Measurements from ENCODE around the gene BTRC. TPM values are rescaled to one million over a fixed set of nuclear protein-coding genes. Genes with fewer than 3 reads are reported as not detected.

BTRC gene
- total RNA-seq, 1 donor from 2014 or later, result 35.5 TPM

DNA sequence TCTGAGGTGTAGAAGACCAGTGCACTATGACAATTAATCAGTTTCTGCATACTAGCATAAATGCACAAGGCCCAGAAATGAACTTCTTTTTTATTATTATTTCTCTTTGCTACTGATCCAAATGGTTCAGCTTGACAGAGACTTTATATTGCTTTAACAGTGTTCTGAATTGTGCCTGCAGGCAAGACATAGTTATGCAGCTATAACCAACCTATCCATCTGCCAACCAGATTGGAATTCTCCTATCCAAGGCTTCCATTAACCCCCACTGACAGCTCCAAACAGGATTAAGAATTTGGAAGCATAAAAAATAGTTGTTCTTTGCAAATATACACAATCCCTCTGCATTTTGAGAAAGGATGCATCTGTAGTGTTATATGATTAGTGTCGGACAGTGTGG is 98.2 kb downstream of the BTRC start:
- Mint-ChIP-seq H3K36me3 (ENCODE audit: low read depth) (no peaks in the 10 kb centered on the region), H3K4me3 (no peak overlapping the region), H3K27me3 (ENCODE audit: low read depth) (peaks cover 15% of the 10 kb centered on the region), H3K27ac (ENCODE audit: unreplicated experiment) (no peak overlapping the region), H3K4me1 (peaks cover 17% of the 10 kb centered on the region), H3K9me3 (no peaks in the 10 kb centered on the region)
- TF ChIP-seq, protein P1, sequence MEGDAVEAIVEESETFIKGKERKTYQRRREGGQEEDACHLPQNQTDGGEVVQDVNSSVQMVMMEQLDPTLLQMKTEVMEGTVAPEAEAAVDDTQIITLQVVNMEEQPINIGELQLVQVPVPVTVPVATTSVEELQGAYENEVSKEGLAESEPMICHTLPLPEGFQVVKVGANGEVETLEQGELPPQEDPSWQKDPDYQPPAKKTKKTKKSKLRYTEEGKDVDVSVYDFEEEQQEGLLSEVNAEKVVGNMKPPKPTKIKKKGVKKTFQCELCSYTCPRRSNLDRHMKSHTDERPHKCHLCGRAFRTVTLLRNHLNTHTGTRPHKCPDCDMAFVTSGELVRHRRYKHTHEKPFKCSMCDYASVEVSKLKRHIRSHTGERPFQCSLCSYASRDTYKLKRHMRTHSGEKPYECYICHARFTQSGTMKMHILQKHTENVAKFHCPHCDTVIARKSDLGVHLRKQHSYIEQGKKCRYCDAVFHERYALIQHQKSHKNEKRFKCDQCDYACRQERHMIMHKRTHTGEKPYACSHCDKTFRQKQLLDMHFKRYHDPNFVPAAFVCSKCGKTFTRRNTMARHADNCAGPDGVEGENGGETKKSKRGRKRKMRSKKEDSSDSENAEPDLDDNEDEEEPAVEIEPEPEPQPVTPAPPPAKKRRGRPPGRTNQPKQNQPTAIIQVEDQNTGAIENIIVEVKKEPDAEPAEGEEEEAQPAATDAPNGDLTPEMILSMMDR (conservative IDR thresholded peaks at IDR 0.05), result no peak
- DNase-seq (ENCODE audit: low read depth, low spot score), result no peak

DNA sequence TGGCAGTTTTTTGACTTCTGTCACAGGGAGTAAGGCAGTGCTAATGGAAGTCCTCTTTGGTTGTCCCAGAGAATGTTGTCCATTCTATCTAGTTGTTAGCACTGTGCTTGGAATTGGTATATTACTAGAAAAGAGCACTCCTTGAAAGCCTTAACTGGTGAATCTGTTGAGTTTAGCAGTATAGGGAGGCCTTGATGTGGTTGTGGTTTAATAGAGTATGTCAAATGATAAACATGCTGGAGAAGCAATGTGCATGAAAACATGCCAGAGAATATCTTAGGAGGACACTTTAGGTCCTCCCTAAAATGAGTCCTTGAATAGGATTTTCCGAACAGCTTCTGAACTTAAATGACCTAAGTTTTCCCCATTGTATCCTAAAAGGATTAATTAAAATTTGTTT is 98.6 kb downstream of the BTRC start:
- Mint-ChIP-seq H3K27ac (ENCODE audit: unreplicated experiment) (no peak overlapping the region), H3K27me3 (ENCODE audit: low read depth) (peaks cover 16% of the 10 kb centered on the region), H3K4me3 (no peak overlapping the region), H3K4me1 (peaks cover 15% of the 10 kb centered on the region), H3K36me3 (ENCODE audit: low read depth) (no peaks in the 10 kb centered on the region), H3K9me3 (no peaks in the 10 kb centered on the region)
- DNase-seq (ENCODE audit: low read depth, low spot score), result no peak
- TF ChIP-seq, protein P1 (conservative IDR thresholded peaks at IDR 0.05), result no peak

DNA sequence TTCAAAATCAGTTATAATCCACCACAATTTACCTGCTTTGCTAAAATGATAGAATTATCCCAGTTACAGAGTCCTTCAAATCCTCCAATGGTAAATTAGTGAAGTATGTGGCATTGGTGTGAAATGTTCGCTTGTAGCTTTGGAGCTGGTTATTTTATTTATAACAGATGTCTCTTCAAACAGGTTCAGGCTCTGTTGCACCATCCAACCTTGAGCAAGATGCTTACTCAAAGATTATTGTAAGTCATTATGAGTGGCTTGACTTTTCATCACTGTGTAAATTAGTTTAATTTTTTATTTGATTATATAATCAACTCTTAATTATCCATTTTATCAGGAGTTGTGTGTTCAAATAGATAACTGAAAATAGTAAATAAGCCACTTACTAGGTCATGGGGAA is 99.4 kb downstream of the BTRC start:
- H3K36me3 Mint-ChIP-seq (ENCODE audit: low read depth), result no peaks in the 10 kb centered on the region
- no peak overlapping the region for H3K4me3 Mint-ChIP-seq
- TF ChIP-seq, protein P1 (conservative IDR thresholded peaks at IDR 0.05), result no peak
- H3K9me3 Mint-ChIP-seq, result no peaks in the 10 kb centered on the region
- peaks cover 15% of the 10 kb centered on the region for H3K4me1 Mint-ChIP-seq
- peaks cover 19% of the 10 kb centered on the region for H3K27me3 Mint-ChIP-seq (ENCODE audit: low read depth)
- no peak for DNase-seq (ENCODE audit: low read depth, low spot score)
- no peak overlapping the region for H3K27ac Mint-ChIP-seq (ENCODE audit: unreplicated experiment)

DNA sequence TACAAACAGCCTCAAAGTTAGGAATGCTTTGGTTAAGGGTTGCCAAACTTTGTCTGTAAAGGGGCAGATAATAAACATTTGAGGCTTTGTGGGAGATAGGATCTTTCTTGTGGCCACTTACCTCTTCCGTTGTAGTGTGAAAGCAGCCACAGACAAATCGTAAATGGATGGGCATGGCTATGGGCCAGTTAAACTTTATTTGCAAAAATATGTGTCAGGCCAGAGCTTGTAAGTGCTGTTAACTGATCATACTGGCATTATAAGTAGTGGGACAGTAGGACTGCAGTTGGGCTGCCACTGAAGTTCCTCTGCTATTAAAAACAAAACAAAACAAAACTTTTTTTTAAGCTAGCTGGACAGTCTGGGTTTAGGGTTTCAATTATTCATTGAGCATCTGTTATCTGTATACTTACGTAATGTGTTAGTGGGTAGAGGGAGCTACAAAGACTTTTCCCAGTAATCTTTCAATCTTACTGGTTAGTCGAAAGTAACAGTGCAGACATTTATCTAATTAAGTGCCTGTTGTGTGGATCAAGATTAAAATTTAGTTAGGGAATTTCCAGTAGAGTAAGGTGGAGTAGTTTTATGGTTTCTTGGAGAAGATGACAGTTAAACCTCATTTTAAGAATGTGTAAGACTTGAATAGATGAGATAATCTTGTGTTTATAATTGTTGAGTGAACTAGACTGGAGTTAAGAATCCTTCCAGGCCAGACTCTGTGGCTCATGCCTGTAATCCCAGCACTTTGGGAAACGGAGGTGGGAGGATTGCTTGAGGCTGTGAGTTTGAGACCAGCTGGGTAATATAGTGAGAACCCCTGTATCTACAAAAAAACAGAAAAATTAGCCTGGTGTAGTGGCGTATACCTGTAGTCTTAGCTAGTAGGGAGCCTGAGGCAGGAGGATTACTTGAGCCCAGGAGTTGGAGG is 100.1 kb downstream of the BTRC start:
- Mint-ChIP-seq H3K4me3 (no peak overlapping the region), H3K9me3 (no peaks in the 10 kb centered on the region), H3K27ac (ENCODE audit: unreplicated experiment) (no peak overlapping the region), H3K4me1 (peaks cover 15% of the 10 kb centered on the region), H3K27me3 (ENCODE audit: low read depth) (peaks cover 18% of the 10 kb centered on the region), H3K36me3 (ENCODE audit: low read depth) (no peaks in the 10 kb centered on the region)
- no peak for DNase-seq (ENCODE audit: low read depth, low spot score)
- TF ChIP-seq, protein P1 (conservative IDR thresholded peaks at IDR 0.05), result no peak

DNA sequence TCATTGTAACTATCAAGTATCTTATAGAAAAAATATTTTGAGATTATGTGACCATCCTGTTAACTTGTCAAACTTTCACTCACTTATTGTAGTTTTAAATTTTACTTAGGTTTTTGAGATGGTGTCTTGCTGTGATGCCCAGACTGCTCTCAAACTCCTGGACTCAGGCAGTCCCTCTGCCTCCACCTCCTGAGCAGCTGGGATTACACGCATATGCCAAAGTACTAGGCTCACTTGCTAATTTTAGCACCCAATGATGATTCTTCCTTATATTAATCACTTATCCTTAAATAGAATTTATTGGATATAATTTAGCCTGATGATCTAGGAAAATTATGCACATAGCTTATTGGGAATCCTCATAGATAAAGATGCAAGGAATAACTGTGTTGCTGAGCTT is 104.9 kb downstream of the BTRC start:
- Mint-ChIP-seq H3K4me3 (no peak overlapping the region), H3K36me3 (ENCODE audit: low read depth) (no peaks in the 10 kb centered on the region), H3K27ac (ENCODE audit: unreplicated experiment) (no peak overlapping the region), H3K9me3 (no peaks in the 10 kb centered on the region), H3K4me1 (peaks cover 2% of the 10 kb centered on the region), H3K27me3 (ENCODE audit: low read depth) (peaks cover 8% of the 10 kb centered on the region)
- DNase-seq (ENCODE audit: low read depth, low spot score), result no peak
- TF ChIP-seq, protein P1 (conservative IDR thresholded peaks at IDR 0.05), result no peak

All from neural crest cell (in vitro differentiated cells).